Amniotic stem cell (primary cell): ENCODE results near the gene DLGAP4.

Source experiments
- DNase-seq: peaks from one replicate; lab custom pipeline; 2025; lab: John Stamatoyannopoulos, UW

DLGAP4 gene

GRCh38 chr20:36478137-36478905 is 172.2 kb downstream of the DLGAP4 start:
- DNase-seq: no peak

- no peak for DNase-seq
Measured at GRCh38 chr20:36479938-36480337, 173.8 kb downstream of the DLGAP4 start.

DNA sequence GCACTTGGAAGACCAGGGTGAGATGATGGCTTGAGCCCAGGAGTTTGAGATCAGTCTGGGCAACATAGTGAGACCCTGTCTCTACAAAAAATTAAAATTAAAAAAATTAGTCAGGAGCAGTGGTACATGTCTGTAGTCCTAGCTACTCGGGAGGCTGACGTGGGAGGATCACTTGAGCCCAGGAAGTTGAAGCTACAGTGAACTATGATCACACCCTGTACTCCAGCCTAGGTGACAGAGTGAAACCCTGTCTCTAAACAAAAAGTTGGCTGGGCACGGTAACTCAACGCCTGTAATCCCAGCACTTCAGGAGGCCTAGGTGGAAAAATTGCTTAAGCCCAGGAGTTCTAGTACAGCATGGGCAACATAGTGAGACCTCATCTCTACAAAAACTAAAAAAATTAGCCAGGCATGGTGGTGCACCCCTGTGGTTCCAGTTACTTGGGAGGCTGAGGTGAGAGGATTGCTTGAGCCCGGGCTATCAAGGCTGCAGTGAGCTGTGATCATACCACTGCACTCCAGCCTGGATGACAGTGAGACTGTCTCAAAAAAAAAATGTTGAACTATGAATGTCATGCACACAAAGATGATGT is 174.4 kb downstream of the DLGAP4 start:
- no peak for DNase-seq

DNA sequence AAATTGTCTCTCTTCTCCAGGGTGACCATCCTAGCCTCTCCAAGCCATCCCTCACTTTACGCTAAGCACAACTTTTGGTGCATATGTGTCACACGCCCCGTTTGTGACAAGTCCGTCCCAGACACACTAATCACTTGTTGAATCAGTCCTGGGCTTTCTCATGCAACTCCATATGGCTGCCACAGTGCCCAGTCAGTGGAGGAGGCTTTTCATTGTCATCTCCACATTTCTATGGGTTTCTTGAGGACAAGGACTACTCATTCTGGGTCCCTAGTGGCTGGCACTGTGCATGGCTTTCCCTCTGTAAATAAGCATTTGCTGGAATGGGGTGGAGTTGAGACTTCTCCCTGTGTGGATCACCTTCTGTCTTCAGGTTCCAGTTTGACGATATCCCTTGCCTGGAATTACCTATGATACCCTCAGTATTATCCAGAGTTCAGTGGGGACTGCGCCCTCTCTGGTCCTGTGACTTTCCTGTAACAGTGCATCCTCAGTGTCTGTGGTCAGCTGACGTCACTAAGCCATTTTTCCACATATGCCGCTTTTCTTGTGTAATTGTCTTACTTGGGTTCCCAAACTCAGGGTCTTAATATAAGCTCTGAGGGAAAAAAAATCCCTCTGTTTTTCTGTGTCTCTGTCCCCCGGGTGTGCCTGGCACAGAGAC is 175.4 kb downstream of the DLGAP4 start:
- no peak for DNase-seq

GRCh38 chr20:36482044-36482473 is 175.9 kb downstream of the DLGAP4 start:
- no peak for DNase-seq

DNA sequence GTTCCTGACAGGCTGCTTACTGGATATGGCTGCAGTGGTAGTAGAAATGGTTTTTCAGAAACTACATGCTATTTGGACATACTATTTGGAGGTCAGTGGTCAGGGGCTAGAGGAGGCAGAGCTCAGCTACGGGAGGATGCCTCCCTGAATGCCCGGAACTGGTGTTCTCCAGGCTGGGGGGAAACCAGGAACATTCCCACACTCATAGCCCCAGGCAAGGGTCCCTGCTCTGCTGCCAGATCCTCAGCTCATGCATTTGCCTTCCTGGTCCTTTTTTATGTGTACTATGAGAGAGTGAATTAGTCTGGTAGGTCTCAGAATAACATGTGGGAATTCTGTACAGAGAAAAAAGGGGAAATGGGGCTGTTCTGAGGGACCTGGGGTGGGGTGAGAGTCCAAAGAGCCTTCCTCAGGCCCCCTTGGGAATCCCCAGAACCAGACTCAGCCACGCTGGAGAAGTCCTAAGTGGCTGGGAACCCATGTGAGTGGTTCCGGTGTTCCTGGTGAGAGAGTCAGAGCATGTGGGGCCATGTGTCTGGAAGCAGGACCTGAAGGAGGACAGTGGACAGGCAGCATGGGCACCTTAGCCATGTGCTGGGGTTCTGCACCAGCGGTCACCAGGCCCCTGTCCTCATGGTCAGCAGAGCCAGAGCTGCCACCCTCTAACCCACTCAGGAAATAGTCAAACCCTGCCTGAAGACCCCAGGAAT is 177.2 kb downstream of the DLGAP4 start:
- DNase-seq: no peak

DNA sequence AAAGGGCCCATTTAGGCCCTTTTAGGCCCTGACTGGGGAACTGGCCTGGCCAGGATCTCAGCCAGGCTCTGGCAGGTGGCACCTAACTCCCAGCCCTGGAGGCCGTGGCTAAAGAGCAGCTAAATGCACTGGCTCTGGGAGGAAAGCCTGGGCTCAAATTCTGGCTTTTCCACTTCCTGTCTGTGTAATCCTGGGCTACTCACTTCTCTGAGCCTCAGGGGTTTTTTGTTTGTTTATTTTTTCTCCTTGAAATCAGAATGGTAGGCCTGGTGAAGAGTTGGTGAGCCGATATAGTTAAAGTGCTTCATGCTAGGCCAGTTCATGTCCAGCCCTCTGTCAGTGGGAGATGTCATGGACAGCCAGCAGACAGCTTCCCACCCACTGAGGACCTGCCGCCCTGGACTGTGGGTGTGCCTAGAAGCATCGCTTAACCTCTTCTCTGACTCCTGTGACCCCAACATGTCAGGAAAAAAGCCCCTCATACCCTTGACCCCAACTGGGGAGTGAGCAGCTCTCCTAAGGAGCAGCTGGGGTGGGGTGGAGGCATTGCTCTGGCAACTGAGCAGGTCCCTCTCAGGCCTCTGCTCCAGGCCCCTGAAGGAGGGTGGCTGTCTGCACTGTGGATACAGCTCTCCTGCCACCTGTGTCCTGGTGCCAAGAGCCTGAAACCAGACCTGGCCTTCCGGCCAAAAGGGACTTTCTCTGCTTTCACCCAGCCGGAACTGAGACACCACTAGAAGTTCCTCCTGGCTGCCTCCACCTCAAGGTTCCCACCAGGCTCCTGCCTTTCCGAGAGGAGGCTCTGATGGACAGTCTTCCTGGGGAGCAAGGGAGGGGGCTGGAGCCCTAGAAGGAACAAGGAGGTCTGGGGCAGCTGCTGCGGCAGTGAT is 178.0 kb downstream of the DLGAP4 start:
- DNase-seq: peak; percentile 59

DNA sequence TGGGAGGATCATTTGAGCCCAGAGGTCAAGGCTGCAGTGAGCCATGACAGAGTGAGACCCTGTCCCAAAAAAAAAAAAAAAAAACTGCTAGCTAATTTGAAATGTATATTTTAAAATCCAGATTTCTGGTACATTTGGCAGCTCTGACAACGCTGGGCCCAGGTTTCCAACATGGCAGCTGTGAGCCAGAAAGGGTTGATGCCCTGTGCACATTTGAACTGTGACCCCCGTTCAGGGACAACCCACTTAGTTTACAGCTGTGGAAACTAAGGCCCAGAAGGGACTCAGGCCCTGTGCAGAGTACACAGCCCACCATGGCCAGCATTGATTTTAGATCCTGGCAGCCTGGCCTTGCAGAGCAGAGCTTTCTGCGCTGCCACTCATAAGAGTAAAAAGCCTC is 179.1 kb downstream of the DLGAP4 start:
- DNase-seq: no peak

- DNase-seq: no peak
Measured at GRCh38 chr20:36487069-36487468, 180.9 kb downstream of the DLGAP4 start.

DNA sequence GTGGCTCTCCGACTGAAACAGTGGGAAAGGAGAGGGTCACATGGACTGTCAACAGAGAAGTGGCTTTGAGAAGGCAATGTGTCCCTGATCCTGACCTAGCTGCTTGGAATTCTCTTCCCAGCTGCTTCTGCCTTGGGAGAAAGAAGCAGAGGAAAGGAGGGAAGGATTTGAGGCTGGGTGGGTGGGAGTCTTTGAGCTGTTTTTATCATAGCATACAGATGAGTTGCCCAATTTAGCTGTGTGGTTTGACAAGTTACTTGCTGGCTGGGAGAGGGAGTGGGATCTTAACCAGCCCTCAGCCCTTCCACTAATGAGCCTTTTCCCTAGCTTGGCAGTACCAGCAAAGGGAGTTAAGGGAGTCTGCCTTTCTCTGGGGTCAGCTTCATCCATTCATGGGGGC is 184.1 kb downstream of the DLGAP4 start:
- DNase-seq: no peak

GRCh38 chr20:36491901-36492617 is 185.9 kb downstream of the DLGAP4 start:
- DNase-seq: no peak

DNA sequence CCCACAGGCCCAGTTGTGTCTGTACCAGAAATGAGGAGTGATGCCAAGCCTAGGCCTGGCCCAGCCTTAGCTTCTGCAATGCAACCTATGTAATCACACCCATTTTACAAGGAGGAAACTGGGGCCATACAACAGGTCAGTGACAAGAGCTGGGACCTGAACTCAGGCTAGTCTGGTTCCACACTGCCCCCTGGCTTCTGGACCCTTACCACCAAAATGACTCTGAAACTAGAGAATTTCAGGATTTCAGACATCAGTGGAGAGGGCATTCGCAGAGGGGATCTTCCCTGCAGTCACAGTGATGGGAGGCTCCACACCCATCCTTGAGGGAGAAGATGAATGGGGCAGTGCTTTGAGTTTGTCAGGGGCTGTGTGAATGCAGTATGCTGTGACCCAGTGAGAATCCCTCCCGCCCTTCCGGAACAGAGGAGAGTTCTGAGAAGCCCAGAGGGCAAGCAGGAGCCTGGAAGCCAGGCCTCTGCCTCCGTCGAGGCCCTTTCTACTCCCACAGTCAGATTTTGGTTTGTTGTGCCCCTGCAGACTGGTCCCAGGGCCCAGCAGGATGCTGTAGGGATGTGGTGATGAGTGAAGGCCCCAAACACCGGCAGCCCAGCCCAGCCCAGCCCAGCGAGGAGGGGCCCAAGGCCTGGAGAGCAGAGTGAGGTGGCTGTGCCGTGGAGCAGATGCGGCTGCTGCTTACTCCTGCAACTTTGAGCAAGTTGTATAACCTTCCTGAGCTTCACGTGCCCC is 187.1 kb downstream of the DLGAP4 start:
- no peak for DNase-seq

DNA sequence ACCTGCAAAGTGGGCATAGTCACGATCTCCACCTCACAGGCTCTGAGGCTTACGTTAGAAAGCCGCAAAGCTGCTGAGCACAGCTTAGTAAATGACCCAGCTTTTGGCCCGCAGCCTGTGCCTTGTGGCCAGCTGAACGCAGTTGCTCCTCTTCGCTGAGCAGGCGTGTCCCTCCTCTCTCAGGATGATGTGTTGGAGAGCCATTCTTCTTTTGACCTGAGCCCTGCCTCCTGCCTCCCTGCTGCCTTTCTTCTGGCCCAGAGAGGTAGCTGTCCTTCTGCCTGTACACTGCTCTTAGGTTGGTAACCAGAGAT is 187.6 kb downstream of the DLGAP4 start:
- no peak for DNase-seq

DNA sequence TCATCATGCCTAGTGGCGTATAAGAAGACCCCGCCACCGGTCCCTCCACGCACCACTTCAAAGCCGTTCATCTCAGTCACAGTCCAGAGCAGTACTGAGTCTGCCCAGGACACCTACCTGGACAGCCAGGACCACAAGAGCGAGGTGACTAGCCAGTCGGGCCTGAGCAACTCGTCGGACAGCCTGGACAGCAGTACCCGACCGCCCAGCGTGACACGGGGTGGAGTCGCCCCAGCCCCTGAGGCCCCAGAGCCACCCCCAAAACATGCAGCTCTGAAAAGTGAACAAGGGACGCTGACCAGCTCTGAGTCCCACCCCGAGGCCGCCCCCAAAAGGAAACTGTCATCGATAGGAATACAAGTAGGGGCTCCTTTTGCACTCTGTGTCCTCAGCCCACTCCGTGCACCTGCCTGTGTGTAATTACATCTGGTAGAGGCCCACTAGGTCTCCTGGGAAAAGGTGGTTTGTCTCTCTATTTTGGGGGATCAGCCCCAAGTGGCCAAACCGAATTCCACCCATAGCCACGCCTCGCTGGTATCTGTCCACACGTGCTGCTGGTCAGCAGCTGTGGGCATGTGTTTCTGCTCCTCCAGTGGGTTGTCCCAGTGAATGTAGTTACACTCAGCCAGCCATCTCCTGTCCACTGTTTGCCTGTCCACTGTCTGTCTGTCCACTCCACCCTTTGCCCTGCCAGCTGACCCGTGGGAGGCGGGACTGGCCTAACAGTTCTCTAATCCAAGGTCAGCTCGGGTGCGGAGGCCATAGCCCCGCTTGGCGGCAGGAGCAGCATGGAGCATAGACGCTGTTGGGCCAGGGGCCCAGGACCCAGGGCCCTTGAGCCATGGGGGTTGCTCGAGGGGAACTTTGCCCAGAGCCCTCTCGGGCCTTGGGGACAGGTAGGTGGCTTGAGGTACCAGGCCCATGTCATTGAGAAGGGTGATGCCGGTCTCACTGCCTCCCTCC is 190.8 kb downstream of the DLGAP4 start:
- DNase-seq: no peak

- DNase-seq: no peak
Measured at GRCh38 chr20:36497856-36498255, 191.7 kb downstream of the DLGAP4 start.

DNA sequence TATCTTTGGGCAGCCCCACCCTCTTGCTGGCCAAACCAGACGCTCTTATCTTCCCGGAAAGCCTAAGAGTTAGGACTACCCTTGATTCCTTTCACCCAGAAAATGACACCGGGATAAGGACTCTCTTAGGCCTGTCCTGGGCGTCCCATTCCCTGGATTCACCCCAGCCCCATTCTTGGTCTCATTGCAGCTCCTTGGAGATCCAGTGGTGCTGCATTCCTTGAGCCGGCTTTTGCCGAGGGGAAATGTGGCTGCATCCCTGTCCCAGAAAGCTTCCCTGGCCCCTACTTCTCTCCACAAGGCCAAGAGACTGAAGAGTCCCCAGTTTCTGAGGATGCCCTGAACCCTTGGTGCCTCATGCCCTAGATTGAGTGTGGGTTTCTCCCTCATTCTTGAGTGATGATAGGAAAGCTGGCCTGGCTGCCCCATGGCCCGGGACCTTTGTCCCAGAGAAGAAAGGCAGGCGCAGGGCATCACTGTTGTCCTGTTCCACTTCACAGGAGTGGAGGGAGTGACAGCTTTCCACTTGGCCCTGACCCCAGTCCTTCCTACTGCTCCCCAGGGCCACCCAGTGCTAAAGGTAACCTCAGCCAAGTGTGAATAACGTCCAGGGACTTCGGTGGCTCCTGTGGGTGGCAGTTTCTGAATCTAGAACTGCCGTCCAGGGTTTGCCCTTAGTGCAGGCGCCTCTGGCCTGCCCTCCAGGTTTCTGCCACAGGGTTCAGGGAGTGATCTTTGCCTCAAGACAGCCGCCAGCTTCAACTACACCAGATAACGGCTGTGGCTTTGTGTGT is 192.4 kb downstream of the DLGAP4 start:
- no peak for DNase-seq

- DNase-seq: no peak
Measured at GRCh38 chr20:36499211-36499610, 193.1 kb downstream of the DLGAP4 start.

- DNase-seq: no peak
Measured at GRCh38 chr20:36499723-36500501, 193.8 kb downstream of the DLGAP4 start.
